HG02798 (cell line): ENCODE data around the gene UPF3A.
A peak's percentile ranks its signal among the peaks of the same experiment; 100 is the strongest.

ENCODE experiments used
- ATAC-seq: cut with Tn5 transposase; IDR thresholded peaks from one replicate; pipeline ENCODE4 v1.9.1; 2021; ENCODE audit warnings: mild to moderate bottlenecking; ENCODE audit not compliant: unreplicated experiment, poor library complexity

Gene UPF3A

GRCh38 chr13:114299604-114300305 is 18.4 kb downstream of the UPF3A start:
- ATAC-seq = no peak

- ATAC-seq = no peak
These were observed 22.4 kb downstream of the UPF3A start for GRCh38 chr13:114303700-114304327.

- ATAC-seq = no peak
These were observed 23.1 kb downstream of the UPF3A start for GRCh38 chr13:114304346-114305034.

GRCh38 chr13:114309086-114309485 is 27.7 kb downstream of the UPF3A start:
- no peak for ATAC-seq

GRCh38 chr13:114309806-114310410 is 28.5 kb downstream of the UPF3A start:
- no peak for ATAC-seq

GRCh38 chr13:114310956-114311355 is 29.6 kb downstream of the UPF3A start:
- ATAC-seq = no peak

- ATAC-seq = no peak
These were observed 30.0 kb downstream of the UPF3A start for GRCh38 chr13:114311387-114311786.

GRCh38 chr13:114311908-114312307 is 30.5 kb downstream of the UPF3A start:
- ATAC-seq = no peak

GRCh38 chr13:114313061-114313860 is 31.9 kb downstream of the UPF3A start:
- no peak for ATAC-seq

GRCh38 chr13:114314074-114314912 is 32.9 kb downstream of the UPF3A start, which contains the start of gene CHAMP1:
CHAMP1 (plus strand) TSS chr13:114314503; CDS start chr13:114323843, 9,340 bp downstream.
- ATAC-seq = peak; percentile 90

- no peak for ATAC-seq
These were observed 33.8 kb downstream of the UPF3A start for GRCh38 chr13:114315074-114315785.

- no peak for ATAC-seq
These were observed 37.2 kb downstream of the UPF3A start for GRCh38 chr13:114318624-114319023.

- ATAC-seq = no peak
These were observed 38.1 kb downstream of the UPF3A start for GRCh38 chr13:114319441-114319913.

- ATAC-seq = no peak
These were observed 38.7 kb downstream of the UPF3A start for GRCh38 chr13:114320065-114320464.

- no peak for ATAC-seq
These were observed 39.9 kb downstream of the UPF3A start for GRCh38 chr13:114321256-114321655.

GRCh38 chr13:114323349-114323748 is 41.9 kb downstream of the UPF3A start:
- no peak for ATAC-seq

GRCh38 chr13:114324334-114324733 is 42.9 kb downstream of the UPF3A start:
- ATAC-seq = no peak

GRCh38 chr13:114325729-114326128 is 44.3 kb downstream of the UPF3A start:
- ATAC-seq = no peak

GRCh38 chr13:114328034-114328433 is 46.6 kb downstream of the UPF3A start:
- ATAC-seq = no peak
